ENCODE measurements around the gene BAX. TPM values are rescaled to one million over a fixed set of nuclear protein-coding genes. Genes with fewer than 3 reads are reported as not detected.

Gene BAX
- total and polyA plus RNA-seq, 2 of the 13 experiments (the other 11 are each of a cell fraction or from before 2014, with no cell fraction given): 139 to 176 TPM

DNA sequence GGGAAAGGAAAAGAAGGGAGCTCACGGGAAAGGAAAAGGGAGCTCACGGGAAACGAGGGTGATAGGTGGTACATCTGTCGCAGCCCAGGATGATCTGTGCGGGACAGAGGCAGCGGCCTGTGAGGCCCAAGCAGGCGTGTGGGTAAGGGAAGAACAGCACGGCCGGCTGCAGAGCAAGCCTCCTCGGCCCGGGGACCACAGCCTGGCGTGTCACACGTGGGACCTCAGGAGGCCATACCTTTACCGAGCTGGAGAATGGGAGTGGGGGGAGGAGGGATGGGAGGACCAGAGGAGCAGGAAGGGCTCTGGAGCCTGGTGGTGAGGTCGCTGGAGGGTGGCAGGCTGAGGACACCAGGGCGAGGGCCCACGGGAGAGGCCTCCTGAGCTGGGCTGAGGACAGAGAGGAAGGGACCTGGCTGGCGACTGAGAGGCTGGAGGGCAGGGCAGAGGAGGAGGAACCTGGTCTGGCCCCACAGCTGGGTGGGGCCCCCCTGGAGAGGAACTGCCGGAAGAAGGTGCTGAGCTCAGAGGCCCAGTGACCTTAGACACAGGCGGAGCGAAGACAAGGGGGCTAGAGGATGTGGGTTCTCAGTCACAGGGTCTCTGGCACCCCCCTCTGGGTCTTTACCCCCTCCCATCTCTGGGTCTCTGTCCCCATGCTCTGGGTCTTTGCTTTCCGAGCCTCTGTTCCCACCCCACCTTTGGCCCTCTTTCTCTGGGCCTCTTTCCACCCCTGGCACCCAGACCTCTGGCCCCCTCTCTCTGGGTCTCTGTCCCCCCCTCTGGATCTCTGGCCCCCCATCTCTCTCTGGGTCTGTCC lies 7.6 kb downstream of the BAX start (continued):
- TF ChIP-seq ASH2L (IDR thresholded peaks at IDR 0.05; ENCODE audit: insufficient read length, low read depth, low read length): no peak
- no peak for TF ChIP-seq PHF5A (CRISPR knock-in tag; IDR thresholded peaks at IDR 0.05; ENCODE audit: low read depth, unreplicated experiment)
- TF ChIP-seq SKIL (CRISPR knock-in tag; IDR thresholded peaks at IDR 0.05; ENCODE audit: borderline replicate concordance): peak; percentile 76
- no peak for TF ChIP-seq TMF1 (CRISPR knock-in tag; IDR thresholded peaks at IDR 0.05; ENCODE audit: low read depth)
- no peak; the same call in 1 of the 2 replicates for TF ChIP-seq ZNF672 (CRISPR knock-in tag; IDR thresholded peaks at IDR 0.05)
- no peak for TF ChIP-seq RNF2 (conservative IDR thresholded peaks at IDR 0.05; ENCODE audit: low read depth)
- TF ChIP-seq ZFX (CRISPR knock-in tag; IDR thresholded peaks at IDR 0.05; ENCODE audit: low read depth): peak; percentile 92
- no peak for TF ChIP-seq ZSCAN20 (CRISPR knock-in tag; IDR thresholded peaks at IDR 0.05; ENCODE audit: borderline replicate concordance)
- TF ChIP-seq SNRNP70 (IDR thresholded peaks at IDR 0.05; ENCODE audit: low read depth, low read length): no peak
- TF ChIP-seq ZNF558 (CRISPR knock-in tag; IDR thresholded peaks at IDR 0.05; ENCODE audit: borderline replicate concordance): peak; percentile 42; the same call in 1 of the 2 replicates
- peak; percentile 86 for TF ChIP-seq SALL1 (CRISPR knock-in tag; IDR thresholded peaks at IDR 0.05)
- peak; percentile 49; the same call in 1 of the 2 replicates for TF ChIP-seq ZSCAN31 (CRISPR knock-in tag; IDR thresholded peaks at IDR 0.05; ENCODE audit: low read depth)
- TF ChIP-seq ELF1 (CRISPR knock-in tag; IDR thresholded peaks at IDR 0.05): peak; percentile 66
- TF ChIP-seq EEA1 (CRISPR knock-in tag; IDR thresholded peaks at IDR 0.05; ENCODE audit: borderline replicate concordance): peak; percentile 67; the same call in 1 of the 2 replicates
- TF ChIP-seq ZNF496 (CRISPR knock-in tag; IDR thresholded peaks at IDR 0.05; ENCODE audit: insufficient replicate concordance): no peak
- TF ChIP-seq ZXDC (CRISPR knock-in tag; IDR thresholded peaks at IDR 0.05): peak; percentile 55; the same call in 1 of the 2 replicates
- TF ChIP-seq ZNF354B (CRISPR knock-in tag; IDR thresholded peaks at IDR 0.05): no peak
- TF ChIP-seq ZNF557 (CRISPR knock-in tag; IDR thresholded peaks at IDR 0.05): peak; percentile 88
- 0 out of 2 replicates have a peak, but pooled peaks have one; percentile 33 for TF ChIP-seq LCORL (IDR thresholded peaks at IDR 0.05)
- peak; percentile 80; the same call in 1 of the 2 replicates for TF ChIP-seq LCORL (CRISPR knock-in tag; IDR thresholded peaks at IDR 0.05)
- peak; percentile 62 for TF ChIP-seq HNF4A (CRISPR knock-in tag; IDR thresholded peaks at IDR 0.05)
- TF ChIP-seq FOXA3 (CRISPR knock-in tag; IDR thresholded peaks at IDR 0.05): peak; percentile 26; the same call in 1 of the 2 replicates
- no peak; the same call in 1 of the 2 replicates for TF ChIP-seq ZNF256 (CRISPR knock-in tag; conservative IDR thresholded peaks at IDR 0.05)
- no peak for TF ChIP-seq GATA4 (IDR thresholded peaks at IDR 0.05; ENCODE audit: borderline replicate concordance, low read depth)
- TF ChIP-seq, protein P1, sequence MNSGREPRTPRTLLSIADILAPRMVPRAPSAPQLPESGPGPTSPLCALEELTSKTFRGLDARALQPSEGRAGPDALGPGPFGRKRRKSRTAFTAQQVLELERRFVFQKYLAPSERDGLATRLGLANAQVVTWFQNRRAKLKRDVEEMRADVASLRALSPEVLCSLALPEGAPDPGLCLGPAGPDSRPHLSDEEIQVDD (CRISPR knock-in tag; IDR thresholded peaks at IDR 0.05; ENCODE audit: borderline replicate concordance): no peak
- no peak for TF ChIP-seq MAFK (conservative IDR thresholded peaks at IDR 0.05 in 1 of 2, IDR thresholded peaks at IDR 0.05 in 1 of 2; ENCODE audit: low read length in 2 of 2)
